NCI-H2171 (cell line): ENCODE measurements around the gene NRN1L.
A peak's percentile ranks its signal among the peaks of the same experiment; 100 is the strongest.
"Not testable (repeated sequence)": the region's sequence is repeated elsewhere in the genome, so short reads cannot be mapped to it uniquely, and the experiment has no call there.

Experiments
- DNase-seq: peaks from one replicate; lab custom pipeline; 2025; lab: John Stamatoyannopoulos, UW

The NRN1L gene

DNA sequence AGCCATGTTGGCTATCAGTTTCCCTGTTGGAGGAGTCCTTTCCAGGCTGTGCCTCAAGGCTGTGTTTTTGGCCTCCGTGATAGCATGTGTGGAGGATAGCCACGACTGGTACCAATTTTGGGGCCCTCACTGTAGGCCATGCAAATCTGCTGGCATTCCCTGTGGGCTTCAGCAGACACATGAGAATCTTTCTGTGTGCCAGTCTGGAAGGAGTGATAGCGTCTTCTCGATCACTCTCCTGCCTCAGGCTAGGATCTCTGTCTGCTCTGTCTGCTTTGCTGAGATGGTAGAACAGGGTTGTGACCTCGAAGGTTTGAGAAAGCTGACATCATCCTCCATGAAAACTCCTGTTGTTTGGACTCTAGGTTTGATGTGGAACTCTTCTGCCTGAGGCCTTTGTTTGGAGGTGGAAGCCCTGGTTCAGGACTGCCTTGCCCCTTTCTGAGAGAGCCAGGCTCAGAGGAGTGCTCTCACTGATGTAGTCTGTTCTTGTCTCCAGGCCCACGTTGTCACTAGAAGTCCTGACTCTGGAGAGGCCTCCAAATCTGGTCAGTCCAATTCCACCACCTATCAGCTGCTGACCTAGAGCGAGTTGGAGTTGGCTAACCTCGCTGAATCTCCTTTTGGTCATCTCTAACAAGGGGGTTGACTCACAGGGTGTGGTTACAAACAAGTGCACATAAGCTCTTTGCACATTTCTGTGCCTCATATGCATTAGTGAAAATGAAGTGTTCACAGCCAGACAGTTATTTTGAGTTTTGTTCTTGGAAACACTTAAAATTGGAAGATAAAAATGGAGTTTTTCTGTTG is 23.9 kb upstream of the NRN1L start:
- no peak for DNase-seq

DNA sequence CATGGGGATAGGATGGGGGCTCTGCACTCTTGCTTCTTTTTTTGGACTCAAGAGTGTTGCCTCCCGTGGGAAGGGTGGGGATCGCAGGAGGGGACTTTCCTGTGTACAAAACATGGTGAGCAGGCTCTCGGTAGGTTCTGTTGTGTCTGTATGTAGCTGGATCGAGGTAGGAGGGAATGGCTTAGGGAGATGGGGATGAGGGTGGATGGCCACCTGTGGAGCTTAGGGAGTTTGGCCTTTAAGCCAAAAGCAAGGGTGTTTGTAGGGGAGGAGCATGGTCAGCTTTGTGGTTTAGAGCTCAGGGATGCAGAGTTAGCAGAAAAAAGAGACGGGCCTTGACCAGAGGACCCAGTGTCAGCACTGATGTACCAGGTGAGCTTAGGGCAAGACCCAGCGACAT is 22.8 kb upstream of the NRN1L start:
- no peak for DNase-seq

DNA sequence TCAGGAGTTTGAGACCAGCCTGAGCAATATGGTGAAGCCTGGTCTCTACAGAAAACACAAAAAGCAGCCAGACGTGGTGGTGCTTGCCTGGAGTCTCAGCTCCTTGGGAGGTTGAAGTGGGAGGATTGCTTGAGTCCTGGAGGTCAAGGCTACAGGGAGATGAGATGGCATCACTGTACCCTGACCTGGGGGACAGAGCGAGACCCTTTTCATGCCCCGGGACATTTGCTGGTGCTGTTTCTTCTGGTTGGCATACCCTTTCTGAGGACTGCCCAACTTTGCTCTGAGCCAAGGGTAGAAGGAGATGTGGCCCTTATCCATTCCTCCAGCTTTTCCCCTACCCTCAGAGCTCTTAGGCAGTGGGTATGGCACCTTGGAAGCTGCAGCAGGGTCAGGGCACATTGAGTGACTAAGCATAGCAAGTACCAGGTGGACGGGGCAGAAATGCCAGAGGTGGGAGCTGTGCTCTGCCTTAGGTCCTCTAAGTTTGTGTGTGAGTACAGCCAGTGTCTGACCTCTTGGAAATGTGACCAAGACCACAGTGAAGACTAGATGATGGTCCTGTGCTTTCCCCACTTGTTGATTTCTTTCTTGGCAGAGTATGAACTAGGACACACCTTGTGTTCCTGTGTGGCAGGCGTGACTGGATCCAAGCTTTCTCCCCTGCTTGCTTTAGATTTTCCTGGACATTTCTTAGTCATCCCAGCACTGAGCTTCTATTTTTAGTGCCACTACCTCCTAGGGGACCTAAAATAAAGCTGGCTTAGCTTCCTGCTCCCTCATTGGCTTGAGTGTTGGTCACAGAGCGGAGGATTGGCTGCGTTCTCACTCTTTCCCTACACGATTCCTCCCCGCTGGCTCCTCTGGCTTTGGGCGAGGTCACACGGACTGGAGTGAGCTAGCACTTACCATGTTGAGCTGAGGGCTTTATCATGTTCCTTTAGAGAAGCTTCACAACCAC is 21.8 kb upstream of the NRN1L start:
- no peak for DNase-seq

- not testable (repeated sequence) for DNase-seq
Measured at GRCh38 chr16:67864044-67864443, 20.6 kb upstream of the NRN1L start.

DNA sequence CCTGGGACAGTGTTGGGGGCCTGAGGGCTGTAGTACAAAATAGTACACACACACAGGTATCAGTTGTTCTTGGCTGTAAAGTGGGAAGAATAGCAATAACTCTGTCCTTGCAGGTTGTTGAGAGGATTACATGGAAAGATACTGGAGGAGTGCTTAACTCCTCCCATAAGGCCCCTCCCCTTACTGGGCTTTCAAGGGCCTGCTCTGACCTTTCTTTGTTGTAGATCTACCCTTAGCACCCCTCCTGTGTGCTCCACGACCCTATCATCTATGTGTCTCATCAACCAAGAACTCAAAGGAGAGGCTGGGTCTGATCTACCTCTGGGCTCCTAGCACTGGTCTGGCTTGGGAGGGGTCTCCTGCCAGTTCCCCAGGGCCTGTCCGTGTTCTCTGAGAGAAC is 20.1 kb upstream of the NRN1L start:
- DNase-seq = no peak

DNA sequence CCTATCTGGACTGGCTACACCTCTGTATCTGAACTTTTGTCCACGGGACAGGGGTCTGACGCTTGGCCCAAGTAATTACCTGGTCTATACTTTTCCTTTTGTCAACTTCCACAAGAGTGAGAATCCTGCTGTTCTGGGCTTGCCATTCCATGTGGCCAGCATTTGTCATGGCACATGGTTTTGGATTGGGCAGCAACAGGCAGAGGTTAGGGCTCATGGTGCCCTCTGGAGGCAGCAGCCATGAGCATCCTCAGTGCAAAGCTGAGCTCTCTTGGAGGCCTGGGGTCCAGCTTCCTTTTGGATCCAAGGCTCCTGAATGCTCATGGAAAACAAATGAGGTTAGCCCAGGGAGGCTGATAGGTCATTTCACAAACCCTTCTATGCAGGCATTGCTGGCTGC is 19.4 kb upstream of the NRN1L start:
- DNase-seq = no peak

GRCh38 chr16:67868290-67868689 is 16.4 kb upstream of the NRN1L start:
- no peak for DNase-seq

- DNase-seq = no peak
Measured at GRCh38 chr16:67869653-67870052, 15.0 kb upstream of the NRN1L start.

DNA sequence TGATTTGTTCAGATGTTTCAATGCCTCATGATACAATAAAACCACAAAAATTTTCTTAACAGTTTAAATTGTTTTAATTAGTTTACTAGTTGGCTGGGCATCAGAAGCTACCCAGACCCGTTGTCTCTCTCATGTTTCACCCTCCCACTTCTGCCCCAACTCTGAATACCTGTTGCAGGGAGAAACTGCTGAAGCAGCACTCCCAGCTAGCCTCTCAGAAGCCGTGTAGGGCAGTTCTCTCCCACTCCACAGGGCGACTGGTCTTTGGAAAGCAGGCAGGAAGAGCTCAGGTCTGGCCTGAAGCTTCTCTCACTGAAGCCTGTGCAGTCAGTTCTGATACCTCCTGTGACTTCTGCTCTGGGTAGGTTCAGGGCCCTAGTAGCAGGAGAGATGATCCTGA is 13.4 kb upstream of the NRN1L start:
- DNase-seq = no peak

GRCh38 chr16:67872131-67872630 is 12.5 kb upstream of the NRN1L start:
- DNase-seq = no peak

DNA sequence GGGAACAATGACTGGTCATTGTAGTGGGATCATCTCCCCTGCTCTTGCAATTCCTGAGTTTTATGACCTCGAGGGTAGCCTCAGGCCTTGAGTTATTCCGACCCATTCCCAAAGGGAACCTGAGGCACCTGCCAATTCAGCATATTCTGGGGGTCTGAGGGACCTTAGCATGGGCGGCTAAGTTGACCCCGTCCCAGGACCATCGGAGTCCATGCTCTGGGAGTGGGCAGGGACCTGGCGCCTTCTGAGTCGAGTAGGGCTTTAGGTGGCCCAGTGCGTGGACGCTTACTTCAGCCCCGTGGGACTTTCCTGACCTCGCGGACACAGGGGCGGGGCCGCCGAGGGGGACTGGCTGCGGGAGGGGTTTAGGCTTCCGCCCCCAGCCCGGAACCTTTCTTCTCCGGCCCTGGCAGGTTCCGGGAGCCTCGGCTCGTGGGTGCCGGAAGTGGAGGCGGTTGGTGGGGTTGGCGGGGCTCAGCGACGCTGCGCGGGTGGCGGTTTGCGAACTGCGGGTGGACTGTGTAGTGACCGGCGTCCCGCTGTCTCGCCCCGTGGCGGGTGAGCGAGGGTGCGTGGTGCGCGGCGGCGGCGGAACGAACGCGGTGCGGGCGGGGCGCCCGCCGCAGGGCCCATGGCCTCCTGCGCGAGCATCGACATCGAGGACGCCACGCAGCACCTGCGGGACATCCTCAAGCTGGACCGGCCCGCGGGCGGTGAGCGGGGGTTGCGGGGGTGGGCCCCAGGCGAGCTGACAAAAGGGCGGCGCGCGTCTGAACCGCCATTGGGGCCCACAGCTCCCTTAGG is 11.9 kb upstream of the NRN1L start, which contains the start of gene EDC4:
Gene EDC4 (plus strand): TSS at position 422 of the 804 bp plus-strand sequence. CDS start 210 bp downstream, at position 632.
- peak; percentile 68 for DNase-seq

DNA sequence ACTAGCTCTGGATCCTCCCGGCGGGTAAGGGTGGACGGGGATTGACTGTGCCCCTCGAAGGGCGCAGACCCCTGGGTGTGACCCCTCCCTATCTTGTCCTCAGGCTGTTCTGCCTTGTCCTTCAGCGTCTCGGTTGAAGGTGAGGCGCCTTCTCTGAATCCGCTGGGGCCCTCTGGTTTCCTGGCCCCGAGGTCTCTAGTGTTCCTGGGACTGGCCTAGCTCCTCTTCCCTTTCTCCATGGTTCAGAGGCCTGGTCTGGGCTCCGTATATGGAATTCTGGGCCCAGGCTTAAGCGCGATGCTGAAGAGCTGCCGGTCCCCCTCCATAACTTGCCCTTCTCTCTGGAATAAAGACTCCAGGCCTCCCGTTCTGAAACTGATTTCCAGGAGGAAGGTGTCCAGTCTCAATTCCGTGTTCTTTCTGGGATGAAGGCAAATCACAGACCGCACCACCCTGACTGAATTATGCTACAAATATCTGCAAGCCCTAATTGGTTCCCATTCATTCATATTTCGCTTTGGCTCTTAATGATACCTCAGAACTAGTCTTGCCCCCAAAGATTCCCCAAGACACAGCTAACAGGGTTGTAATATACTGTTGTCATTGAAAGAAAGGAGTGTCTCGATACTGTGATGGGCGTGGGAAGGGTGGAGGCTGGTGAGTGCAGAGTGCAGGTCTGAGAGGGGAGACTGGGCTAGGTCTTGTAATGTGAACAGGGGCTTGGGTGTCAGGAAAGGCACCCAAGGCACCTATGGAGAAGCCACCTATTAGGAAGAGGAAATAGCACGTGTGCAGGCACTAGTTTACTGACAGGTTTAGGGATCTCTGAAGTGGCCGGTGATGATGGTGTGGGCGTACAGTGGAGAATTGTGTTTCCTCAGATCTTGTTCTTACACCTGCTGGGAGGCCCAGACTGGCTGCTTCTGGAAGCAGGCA is 11.0 kb upstream of the NRN1L start:
- no peak for DNase-seq

DNA sequence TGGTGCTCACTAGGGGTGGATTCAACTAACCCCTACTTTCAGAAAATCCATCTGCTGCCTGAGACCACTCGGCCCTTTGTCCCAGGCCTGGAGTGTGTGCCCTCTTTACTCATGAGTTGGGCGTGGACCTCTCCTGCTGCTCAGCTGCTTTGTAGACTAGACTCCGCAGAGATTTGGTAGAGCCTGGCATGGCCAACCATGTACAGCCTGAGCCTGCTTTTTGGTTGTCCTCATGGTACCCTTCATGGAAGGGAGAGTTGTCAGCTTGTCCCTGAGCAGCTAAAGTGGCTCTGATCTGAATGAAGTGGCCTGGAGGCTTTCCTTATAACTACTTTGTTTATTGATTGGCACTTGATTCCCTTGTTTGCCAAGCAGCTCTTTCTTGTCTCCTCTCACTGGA is 10.3 kb upstream of the NRN1L start:
- DNase-seq = no peak

- no peak for DNase-seq
Measured at GRCh38 chr16:67877064-67877463, 7.6 kb upstream of the NRN1L start.

DNA sequence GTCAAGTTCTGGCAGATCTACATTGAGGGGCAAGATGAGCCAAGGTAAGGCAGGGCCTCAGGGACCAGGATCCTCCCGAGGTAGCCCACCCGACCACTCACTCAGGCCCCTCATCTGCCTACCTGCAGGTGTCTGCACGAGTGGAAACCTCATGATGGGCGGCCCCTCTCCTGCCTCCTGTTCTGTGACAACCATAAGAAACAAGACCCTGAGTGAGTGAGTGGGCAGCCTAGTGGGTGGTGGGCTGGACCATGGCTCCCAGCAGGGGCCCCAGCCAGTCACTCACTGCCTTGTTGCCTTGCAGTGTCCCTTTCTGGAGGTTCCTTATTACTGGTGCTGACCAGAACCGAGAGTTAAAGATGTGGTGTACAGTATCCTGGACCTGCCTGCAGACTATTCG is 6.5 kb upstream of the NRN1L start:
- no peak for DNase-seq

DNA sequence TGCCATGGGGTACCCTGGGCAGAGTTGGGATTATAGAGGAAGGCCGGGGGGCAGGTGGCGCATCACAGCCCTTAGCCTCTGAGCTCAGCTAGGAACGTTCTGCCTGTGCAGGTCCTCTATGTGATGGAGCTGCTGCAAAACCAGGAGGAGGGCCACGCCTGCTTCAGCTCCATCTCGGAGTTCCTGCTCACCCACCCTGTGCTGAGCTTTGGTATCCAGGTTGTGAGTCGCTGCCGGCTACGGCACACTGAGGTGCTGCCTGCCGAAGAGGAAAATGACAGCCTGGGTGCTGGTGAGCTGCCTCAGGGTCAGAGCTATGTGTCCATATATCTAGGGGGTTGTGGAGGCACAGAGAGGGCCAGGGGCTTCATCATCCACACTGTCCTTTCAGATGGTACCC is 5.8 kb upstream of the NRN1L start:
- no peak for DNase-seq

GRCh38 chr16:67879462-67879861 is 5.2 kb upstream of the NRN1L start:
- DNase-seq = no peak

DNA sequence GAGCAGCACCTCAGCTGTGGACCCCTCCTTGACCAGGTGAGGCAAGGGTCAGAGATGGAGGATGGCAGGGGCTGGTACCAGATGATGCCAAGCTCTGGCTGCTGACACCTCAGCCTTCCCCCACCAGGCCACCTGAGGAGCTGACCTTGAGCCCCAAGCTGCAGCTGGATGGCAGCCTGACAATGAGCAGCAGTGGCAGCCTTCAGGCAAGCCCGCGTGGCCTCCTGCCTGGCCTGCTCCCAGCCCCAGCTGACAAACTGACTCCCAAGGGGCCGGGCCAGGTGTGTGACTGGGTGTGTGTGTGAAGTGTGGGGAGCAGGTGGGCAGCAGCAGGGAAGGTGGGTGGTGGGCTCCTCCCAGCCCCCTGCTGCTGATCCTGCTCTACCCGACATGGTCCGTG is 4.7 kb upstream of the NRN1L start:
- DNase-seq = no peak

DNA sequence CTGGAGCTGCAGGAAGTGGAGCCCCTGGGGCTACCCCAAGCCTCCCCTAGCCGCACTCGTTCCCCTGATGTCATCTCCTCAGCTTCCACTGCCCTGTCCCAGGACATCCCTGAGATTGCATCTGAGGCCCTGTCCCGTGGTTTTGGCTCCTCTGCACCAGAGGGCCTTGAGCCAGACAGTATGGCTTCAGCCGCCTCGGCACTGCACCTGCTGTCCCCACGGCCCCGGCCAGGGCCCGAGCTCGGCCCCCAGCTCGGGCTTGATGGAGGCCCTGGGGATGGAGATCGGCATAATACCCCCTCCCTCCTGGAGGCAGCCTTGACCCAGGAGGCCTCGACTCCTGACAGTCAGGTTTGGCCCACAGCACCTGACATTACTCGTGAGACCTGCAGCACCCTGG is 4.1 kb upstream of the NRN1L start:
- no peak for DNase-seq

- no peak for DNase-seq
Measured at GRCh38 chr16:67881621-67882161, 3.0 kb upstream of the NRN1L start.
